Thyroid gland (tissue), 4 donors: ENCODE measurements around the gene TRIM61. TPM values are rescaled to one million over a fixed set of nuclear protein-coding genes. Genes with fewer than 3 reads are reported as not detected.
"Not testable (repeated sequence)": the region's sequence is repeated elsewhere in the genome, so short reads cannot be mapped to it uniquely, and the experiment has no call there.

Experiments used
- DNase-seq, 2 donors: peaks; one replicate each; pipeline ENCODE4 v3.0.0-alpha.2; 2019
- H3K27ac ChIP-seq, 3 donors: fragments of 200-600 bp; sonication (generic); 1 replicate in 2 of 3; 2 replicates in 1 of 3; pipeline ENCODE4 v1.5.1; 2016 to 2019; ENCODE audit warnings: mild to moderate bottlenecking in 1 of 3, moderate library complexity in 1 of 3
- H3K27me3 ChIP-seq: fragments of 200-600 bp; sonication (generic); one replicate; pipeline ENCODE4 v1.5.1; 2019
- H3K36me3 ChIP-seq, 2 donors: fragments of 200-600 bp; sonication (generic); one replicate each; pipeline ENCODE4 v1.5.1; 2016 to 2019
- H3K4me1 ChIP-seq, 2 donors: fragments of 200-600 bp; sonication (generic); one replicate each; pipeline ENCODE4 v1.5.1; 2017 to 2019
- H3K4me3 ChIP-seq, 3 donors: fragments of 200-600 bp; sonication (generic); replicated peaks in 1 of 3; 1 replicate in 2 of 3; 2 replicates in 1 of 3; pipeline ENCODE4 v1.5.1; 2016; ENCODE audit warnings: mild to moderate bottlenecking in 1 of 3
- H3K9me3 ChIP-seq: fragments of 200-600 bp; sonication (generic); one replicate; pipeline ENCODE4 v1.5.1; 2017
- POLR2A ChIP-seq, 2 donors: fragments of 450-650 bp; IDR thresholded peaks; one replicate each; pipeline ENCODE4 v1.6.1; 2017; ENCODE audit warnings: antibody characterized with exemption in 2 of 2, mild to moderate bottlenecking in 2 of 2, moderate library complexity in 1 of 2
- WGBS, 2 donors: methylation state at CpG; one replicate each; pipeline ENCODE4 v1.1.5; 2017; 5-methylcytosine and 5-hydroxymethylcytosine counted together
- intact Hi-C: fragments of 100-400 bp; cut with DNase I; formaldehyde crosslinking; loops from one replicate; pipeline ENCODE4 v1.15.1; 2023
- total RNA-seq, 4 donors: library from RNA; depleted of rRNA; stranded (reverse); fragments of >200 nt; gene quantifications; one replicate each; pipeline ENCODE4 v1.2.3, GENCODE V29; 2016
- TF ChIP-seq, protein P1 (sequence below), 6 experiments: fragments of 200-600 bp in 3 of 6; fragments of 450-650 bp in 3 of 6; sonication (generic) in 3 of 6; IDR thresholded peaks; one replicate each; pipeline ENCODE4 v1.5.1; 2016 to 2019; ENCODE audit warnings: antibody characterized with exemption in 6 of 6, mild to moderate bottlenecking in 2 of 6, inconsistent platforms in 1 of 6, moderate library complexity in 1 of 6

TRIM61 gene
- total RNA-seq, 4 donors from 2014 or later: 1.2 to 5.5 (median 4.5) TPM

DNA sequence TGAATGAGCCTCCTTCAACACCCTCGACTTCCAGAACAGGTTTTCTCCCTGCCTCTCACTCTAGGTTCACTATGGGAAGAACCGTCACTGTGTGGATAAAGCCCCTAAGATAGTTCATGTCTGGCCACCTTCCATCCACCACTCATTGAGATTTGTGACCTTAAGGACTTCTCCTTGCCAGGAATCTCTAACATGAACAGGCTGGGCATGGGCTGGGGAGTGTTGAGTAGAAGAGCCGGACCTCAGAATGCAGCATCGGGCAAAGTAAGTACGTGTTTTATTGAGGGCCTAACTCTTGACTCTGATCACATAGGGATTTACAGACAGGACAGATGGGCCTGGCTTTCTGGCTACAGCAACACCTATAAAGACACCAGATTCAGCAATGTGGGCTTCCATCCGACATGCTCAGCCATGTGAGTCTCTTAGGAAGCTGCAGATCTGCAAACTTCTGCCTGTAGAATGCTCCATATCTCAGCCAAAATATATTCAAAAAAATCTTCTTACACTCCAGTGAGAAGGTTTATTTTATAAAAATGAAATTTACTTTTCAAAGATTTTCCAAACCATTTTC lies 28.0 kb upstream of the TRIM61 start:
- H3K4me3 ChIP-seq: no peak overlapping the region

DNA sequence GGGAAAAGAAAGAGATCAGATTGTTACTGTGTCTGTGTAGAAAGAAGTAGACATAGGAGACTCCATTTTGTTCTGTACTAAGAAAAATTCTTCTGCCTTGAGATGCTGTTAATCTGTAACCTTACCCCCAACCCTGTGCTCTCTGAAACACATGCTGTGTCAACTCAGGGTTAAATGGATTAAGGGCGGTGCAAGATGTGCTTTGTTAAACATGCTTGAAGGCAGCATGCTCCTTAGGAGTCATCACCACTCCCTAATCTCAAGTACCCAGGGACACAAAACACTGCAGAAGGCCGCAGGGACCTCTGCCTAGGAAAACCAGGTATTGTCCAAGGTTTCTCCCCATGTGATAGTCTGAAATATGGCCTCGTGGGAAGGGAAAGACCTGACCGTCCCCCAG lies 24.5 kb upstream of the TRIM61 start:
- DNase-seq, H3K36me3 ChIP-seq, H3K27ac ChIP-seq, H3K27me3 ChIP-seq, H3K9me3 ChIP-seq, H3K4me3 ChIP-seq, H3K4me1 ChIP-seq, intact Hi-C loops: not testable (repeated sequence)
- WGBS, 2 donors: 46% methylated on average over 3 of the region's 4 CpGs

More for the DNA sequence above, 28.0 kb upstream of the TRIM61 start:
- no peak overlapping the region for H3K27ac ChIP-seq
- no peaks in the 10 kb centered on the region for H3K4me1 ChIP-seq
- H3K27me3 ChIP-seq: no peaks in the 10 kb centered on the region
- no peak for DNase-seq
- WGBS, 2 donors: 59 to 72% methylated on average over 6 of the region's 6 CpGs
- intact Hi-C loops: no loop called here
- H3K36me3 ChIP-seq: no peaks in the 10 kb centered on the region
- TF ChIP-seq, protein P1, sequence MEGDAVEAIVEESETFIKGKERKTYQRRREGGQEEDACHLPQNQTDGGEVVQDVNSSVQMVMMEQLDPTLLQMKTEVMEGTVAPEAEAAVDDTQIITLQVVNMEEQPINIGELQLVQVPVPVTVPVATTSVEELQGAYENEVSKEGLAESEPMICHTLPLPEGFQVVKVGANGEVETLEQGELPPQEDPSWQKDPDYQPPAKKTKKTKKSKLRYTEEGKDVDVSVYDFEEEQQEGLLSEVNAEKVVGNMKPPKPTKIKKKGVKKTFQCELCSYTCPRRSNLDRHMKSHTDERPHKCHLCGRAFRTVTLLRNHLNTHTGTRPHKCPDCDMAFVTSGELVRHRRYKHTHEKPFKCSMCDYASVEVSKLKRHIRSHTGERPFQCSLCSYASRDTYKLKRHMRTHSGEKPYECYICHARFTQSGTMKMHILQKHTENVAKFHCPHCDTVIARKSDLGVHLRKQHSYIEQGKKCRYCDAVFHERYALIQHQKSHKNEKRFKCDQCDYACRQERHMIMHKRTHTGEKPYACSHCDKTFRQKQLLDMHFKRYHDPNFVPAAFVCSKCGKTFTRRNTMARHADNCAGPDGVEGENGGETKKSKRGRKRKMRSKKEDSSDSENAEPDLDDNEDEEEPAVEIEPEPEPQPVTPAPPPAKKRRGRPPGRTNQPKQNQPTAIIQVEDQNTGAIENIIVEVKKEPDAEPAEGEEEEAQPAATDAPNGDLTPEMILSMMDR (IDR thresholded peaks at IDR 0.05): no peak
- no peak for TF ChIP-seq POLR2A (IDR thresholded peaks at IDR 0.05)
- H3K9me3 ChIP-seq: no peaks in the 10 kb centered on the region

DNA sequence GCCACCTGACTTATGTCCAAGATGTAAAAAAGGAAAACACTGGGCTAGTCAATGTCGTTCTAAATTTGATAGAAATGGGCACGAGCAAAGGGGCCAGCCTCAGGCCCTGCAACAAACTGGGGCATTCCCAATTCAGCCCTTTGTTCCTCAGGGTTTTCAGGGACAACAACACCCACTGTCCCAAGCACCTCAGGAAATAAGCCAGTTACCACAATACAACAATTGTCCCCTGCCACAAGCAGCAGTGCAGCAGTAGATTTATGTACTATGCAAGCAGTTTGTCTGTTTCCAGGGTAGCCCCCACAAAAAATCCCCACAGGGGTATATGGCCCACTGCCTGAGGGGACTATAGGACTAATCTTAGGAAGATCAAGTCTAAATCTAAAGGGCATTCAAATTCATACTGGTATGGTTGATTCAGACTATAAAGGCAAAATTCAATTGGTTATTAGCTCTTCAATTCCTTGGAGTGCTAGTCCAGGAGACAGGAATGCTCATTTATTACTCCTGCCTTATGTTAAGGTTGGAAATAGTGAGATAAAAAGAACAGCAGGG lies 21.1 kb upstream of the TRIM61 start:
- H3K27me3 ChIP-seq, H3K4me3 ChIP-seq, H3K9me3 ChIP-seq, H3K36me3 ChIP-seq, DNase-seq, intact Hi-C loops, H3K4me1 ChIP-seq, H3K27ac ChIP-seq: not testable (repeated sequence)
- 58 to 64% methylated on average over 2 of the region's 2 CpGs for WGBS, 2 donors

DNA sequence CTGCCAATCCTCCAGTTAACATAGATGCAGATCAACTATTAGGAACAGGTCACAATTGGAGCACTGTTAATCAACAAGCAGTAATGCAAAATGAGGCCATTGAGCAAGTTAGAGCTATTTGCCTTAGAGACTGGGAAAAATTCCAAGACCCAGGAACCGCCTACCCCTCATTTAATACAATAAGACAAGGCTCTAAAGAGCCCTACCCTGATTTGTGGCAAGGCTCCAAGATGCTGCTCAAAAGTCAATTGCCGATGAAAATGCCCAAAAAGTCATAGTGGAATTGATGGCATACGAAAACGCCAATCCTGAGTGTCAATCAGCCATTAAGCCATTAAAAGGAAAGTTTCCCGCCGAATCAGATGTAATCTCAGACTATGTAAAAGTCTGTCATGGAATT lies 20.5 kb upstream of the TRIM61 start:
- Histone ChIP-seq H3K36me3 (no peaks in the 10 kb centered on the region), H3K4me1 (no peaks in the 10 kb centered on the region), H3K9me3 (no peaks in the 10 kb centered on the region), H3K4me3 (no peak overlapping the region), H3K27ac (no peak overlapping the region), H3K27me3 (no peaks in the 10 kb centered on the region)
- intact Hi-C loops: no loop called here
- TF ChIP-seq POLR2A (IDR thresholded peaks at IDR 0.05): no peak
- TF ChIP-seq, protein P1 (IDR thresholded peaks at IDR 0.05): no peak
- WGBS, 2 donors: 39 to 55% methylated on average over 6 of the region's 6 CpGs
- peak in 1 of 2 donors; percentile 12 for DNase-seq

DNA sequence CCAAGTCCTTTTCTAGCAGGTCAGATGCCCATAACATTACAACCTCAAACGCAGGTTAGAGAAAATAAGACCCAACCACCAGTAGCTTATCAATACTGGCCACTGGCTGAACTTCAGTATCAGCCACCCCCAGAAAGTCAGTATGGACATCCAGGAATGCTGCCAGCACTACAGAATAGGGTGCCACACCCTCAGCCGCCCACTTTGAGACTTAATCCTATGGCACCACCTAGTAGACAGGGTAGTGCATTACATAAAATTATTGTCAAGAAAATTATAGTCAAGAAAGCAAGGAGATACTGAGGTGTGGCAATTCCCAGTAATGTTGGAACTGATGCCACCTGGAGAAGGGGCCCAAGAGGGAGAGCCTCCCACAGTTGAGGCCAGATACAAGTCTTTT lies 19.9 kb upstream of the TRIM61 start:
- TF ChIP-seq, protein P1 (IDR thresholded peaks at IDR 0.05): no peak
- no peak for TF ChIP-seq POLR2A (IDR thresholded peaks at IDR 0.05)
- no peaks in the 10 kb centered on the region for H3K36me3 ChIP-seq
- DNase-seq: no peak
- H3K27me3 ChIP-seq: no peaks in the 10 kb centered on the region
- WGBS, 2 donors: 80 to 90% methylated on average over 2 of the region's 2 CpGs
- no peak overlapping the region for H3K4me3 ChIP-seq
- no peaks in the 10 kb centered on the region for H3K9me3 ChIP-seq
- H3K4me1 ChIP-seq: no peaks in the 10 kb centered on the region
- no peak overlapping the region for H3K27ac ChIP-seq
- intact Hi-C loops: no loop called here

DNA sequence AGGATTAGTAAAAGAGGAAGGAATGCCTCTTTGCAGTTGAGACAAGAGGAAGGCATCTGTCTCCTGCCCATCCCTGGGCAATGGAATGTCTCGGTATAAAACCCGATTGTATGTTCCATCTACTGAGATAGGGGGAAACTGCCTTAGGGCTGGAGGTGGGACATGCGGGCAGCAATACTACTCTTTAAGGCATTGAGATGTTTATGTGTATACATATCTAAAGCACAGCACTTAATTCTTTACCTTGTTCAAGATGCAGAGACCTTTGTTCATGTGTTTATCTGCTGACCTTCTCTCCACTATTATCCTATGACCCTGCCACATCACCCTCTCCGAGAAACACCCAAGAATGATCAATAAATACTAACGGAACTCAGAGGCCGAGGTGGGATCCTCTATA lies 18.7 kb upstream of the TRIM61 start:
- H3K4me3 ChIP-seq, H3K4me1 ChIP-seq, H3K27ac ChIP-seq, H3K27me3 ChIP-seq, intact Hi-C loops, DNase-seq, H3K36me3 ChIP-seq, H3K9me3 ChIP-seq: not testable (repeated sequence)
- 83% methylated on average over 6 of the region's 6 CpGs for WGBS, 2 donors

DNA sequence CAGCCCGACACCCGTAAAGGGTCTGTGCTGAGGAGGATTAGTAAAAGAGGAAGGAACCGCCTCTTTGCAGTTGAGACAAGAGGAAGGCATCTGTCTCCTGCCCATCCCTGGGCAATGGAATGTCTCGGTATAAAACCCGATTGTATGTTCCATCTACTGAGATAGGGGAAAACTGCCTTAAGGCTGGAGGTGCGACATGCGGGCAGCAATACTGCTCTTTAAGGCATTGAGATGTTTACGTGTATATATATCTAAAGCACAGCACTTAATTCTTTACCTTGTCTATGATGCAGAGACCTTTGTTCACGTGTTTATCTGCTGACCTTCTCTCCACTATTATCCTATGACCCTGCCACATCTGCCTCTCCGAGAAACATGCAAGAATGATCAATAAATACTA lies 13.3 kb upstream of the TRIM61 start:
- H3K27me3 ChIP-seq, H3K4me1 ChIP-seq, H3K4me3 ChIP-seq, intact Hi-C loops, H3K36me3 ChIP-seq, DNase-seq, H3K9me3 ChIP-seq, H3K27ac ChIP-seq: not testable (repeated sequence)
- WGBS, 2 donors: 79 to 81% methylated on average over 10 of the region's 10 CpGs
